WTC11 (cell line): ENCODE results near the gene FAM13A. TPM values are rescaled to one million over a fixed set of nuclear protein-coding genes. Genes with fewer than 3 reads are reported as not detected.

Experiments
- ATAC-seq: fragments of 200-7000 bp; cut with Tn5 transposase; 2 replicates; pipeline ENCODE4 v1.10.0; 2021; ENCODE audit warnings: mild to moderate bottlenecking, moderate library complexity
- CTCF ChIA-PET: fragments of 300-600 bp; sonication (Branson Sonifier 250); formaldehyde crosslinking; loops from one replicate; lab custom pipeline; 2021; ENCODE audit warnings: antibody characterized with exemption; lab: Charles Lee
- POLR2A ChIA-PET: fragments of 350-600 bp; sonication (Branson Sonifier 250); formaldehyde crosslinking; loops from one replicate; lab custom pipeline; 2021; ENCODE audit warnings: antibody characterized with exemption; lab: Charles Lee
- DNase-seq: peaks from one replicate; pipeline ENCODE4 v3.0.0; 2021; ENCODE audit warnings: low spot score
- H3K27ac Mint-ChIP-seq: 2 replicates; pipeline ENCODE4 v1.8.0; 2021; ENCODE audit warnings: mixed read lengths
- H3K27me3 Mint-ChIP-seq: 2 replicates; pipeline ENCODE4 v1.8.0; 2021; ENCODE audit warnings: low read depth, mild to moderate bottlenecking, moderate library complexity, mixed read lengths
- H3K36me3 Mint-ChIP-seq: 2 replicates; pipeline ENCODE4 v1.8.0; 2021; ENCODE audit warnings: mixed read lengths
- H3K4me1 Mint-ChIP-seq: 2 replicates; pipeline ENCODE4 v1.8.0; 2022; ENCODE audit warnings: mixed read lengths
- H3K4me3 Mint-ChIP-seq: 2 replicates; pipeline ENCODE4 v1.8.0; 2021; ENCODE audit warnings: mild to moderate bottlenecking, moderate library complexity, mixed read lengths
- H3K9me3 Mint-ChIP-seq: 2 replicates; pipeline ENCODE4 v1.8.0; 2021; ENCODE audit warnings: mixed read lengths
- E2F4 ChIP-seq: sonication (generic); formaldehyde crosslinking; IDR thresholded peaks from 2 replicates; pipeline ENCODE4 v1.8.1; 2022; ENCODE audit warnings: low read depth, mild to moderate bottlenecking, moderate library complexity, missing genetic modification reagents, borderline replicate concordance
- FOXK1 ChIP-seq: sonication (generic); formaldehyde crosslinking; IDR thresholded peaks from 2 replicates; pipeline ENCODE4 v1.8.0; 2022; ENCODE audit warnings: mild to moderate bottlenecking, moderate library complexity, missing genetic modification reagents
- HMGA2 ChIP-seq: fragments of 250-450 bp; sonication (Bioruptor Pico); IDR thresholded peaks from 2 replicates; pipeline ENCODE4 v1.4.0; 2021; ENCODE audit warnings: mild to moderate bottlenecking, moderate library complexity
- NFYB ChIP-seq: sonication (generic); formaldehyde crosslinking; conservative IDR thresholded peaks from 2 replicates; pipeline ENCODE4 v1.8.0; 2022; ENCODE audit warnings: low read depth, missing genetic modification reagents
- PRDM15 ChIP-seq: sonication (generic); formaldehyde crosslinking; IDR thresholded peaks from 2 replicates; pipeline ENCODE4 v1.8.0; 2022; ENCODE audit warnings: missing genetic modification reagents
- PREB ChIP-seq: sonication (generic); formaldehyde crosslinking; IDR thresholded peaks from 2 replicates; pipeline ENCODE4 v1.8.1; 2022; ENCODE audit warnings: mild to moderate bottlenecking, missing genetic modification reagents, moderate library complexity, borderline replicate concordance
- PRRX2 ChIP-seq: fragments of 250-450 bp; sonication (Bioruptor Pico); IDR thresholded peaks from 2 replicates; pipeline ENCODE4 v1.8.0; 2021; ENCODE audit warnings: mild to moderate bottlenecking
- STAT6 ChIP-seq: sonication (generic); formaldehyde crosslinking; conservative IDR thresholded peaks from 2 replicates; pipeline ENCODE4 v1.8.1; 2023; ENCODE audit warnings: mild to moderate bottlenecking, low read depth, missing genetic modification reagents, moderate library complexity
- TEAD4 ChIP-seq: sonication (generic); formaldehyde crosslinking; IDR thresholded peaks from 2 replicates; pipeline ENCODE4 v1.8.0; 2022; ENCODE audit warnings: mild to moderate bottlenecking, missing genetic modification reagents
- ZBTB21 ChIP-seq: sonication (generic); formaldehyde crosslinking; IDR thresholded peaks from 2 replicates; pipeline ENCODE4 v1.8.1; 2023; ENCODE audit warnings: mild to moderate bottlenecking, missing genetic modification reagents, borderline replicate concordance
- ZNF423 ChIP-seq: fragments of 250-450 bp; sonication (Bioruptor Pico); IDR thresholded peaks from 2 replicates; pipeline ENCODE4 v2.1.2; 2022; ENCODE audit warnings: mild to moderate bottlenecking, moderate library complexity
- total RNA-seq: library from RNA; stranded (reverse); gene quantifications from 3 replicates; pipeline ENCODE4 v1.2.3, GENCODE V29; 2021
- TF ChIP-seq, protein P1 (sequence below): sonication (generic); formaldehyde crosslinking; IDR thresholded peaks from 2 replicates; pipeline ENCODE4 v1.8.0; 2022; ENCODE audit warnings: mild to moderate bottlenecking, missing genetic modification reagents
- TF ChIP-seq, protein P2 (sequence below): sonication (generic); formaldehyde crosslinking; IDR thresholded peaks from 2 replicates; pipeline ENCODE4 v1.8.1; 2023; ENCODE audit warnings: mild to moderate bottlenecking, missing genetic modification reagents

Gene FAM13A
- total RNA-seq, 1 experiment from 2014 or later, result 14.6 TPM

GRCh38 chr4:88743696-88744095 lies 313.3 kb downstream of the FAM13A start (continued):
- TF ChIP-seq PREB (CRISPR knock-in tag), result no peak

DNA sequence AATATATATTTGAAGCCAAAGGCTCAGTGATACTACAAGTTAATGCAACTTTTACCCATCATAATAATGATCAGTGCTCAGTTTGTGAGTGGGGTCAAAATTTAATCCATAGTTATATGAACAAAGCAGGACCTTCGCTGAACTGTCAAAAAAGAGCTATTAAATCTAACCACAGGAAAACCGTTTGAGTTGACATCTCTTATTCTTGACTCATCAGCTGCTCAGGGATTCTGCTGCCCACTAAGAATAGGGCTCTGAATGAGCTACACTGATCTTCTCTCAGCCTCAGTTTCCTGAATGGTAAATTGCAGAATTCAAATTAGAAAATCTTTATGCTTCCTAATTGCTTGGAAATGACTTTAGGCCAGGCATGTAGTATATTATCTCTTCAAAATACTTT lies 314.4 kb downstream of the FAM13A start:
- Mint-ChIP-seq H3K27ac (no peak overlapping the region), H3K4me1 (peaks cover 28% of the 10 kb centered on the region)

More for the DNA sequence above, 314.4 kb downstream of the FAM13A start:
- Mint-ChIP-seq H3K36me3 (peaks cover 23% of the 10 kb centered on the region), H3K27me3 (no peaks in the 10 kb centered on the region), H3K4me3 (no peak overlapping the region), H3K9me3 (no peaks in the 10 kb centered on the region)
- ChIA-PET CTCF (interaction anchor here (0.5 kb wide), 1 partner anchor 49 kb away, joined by 3 read pairs; no protein-coding TSS in a partner anchor), POLR2A (no interaction called here)
- ATAC-seq (no peak), DNase-seq (no peak)
- no peak for TF ChIP-seq ZNF423 (CRISPR knock-in tag)
- TF ChIP-seq, protein P1, sequence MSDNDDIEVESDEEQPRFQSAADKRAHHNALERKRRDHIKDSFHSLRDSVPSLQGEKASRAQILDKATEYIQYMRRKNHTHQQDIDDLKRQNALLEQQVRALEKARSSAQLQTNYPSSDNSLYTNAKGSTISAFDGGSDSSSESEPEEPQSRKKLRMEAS (CRISPR knock-in tag), result no peak
- TF ChIP-seq HMGA2, result no peak
- TF ChIP-seq, protein P2, sequence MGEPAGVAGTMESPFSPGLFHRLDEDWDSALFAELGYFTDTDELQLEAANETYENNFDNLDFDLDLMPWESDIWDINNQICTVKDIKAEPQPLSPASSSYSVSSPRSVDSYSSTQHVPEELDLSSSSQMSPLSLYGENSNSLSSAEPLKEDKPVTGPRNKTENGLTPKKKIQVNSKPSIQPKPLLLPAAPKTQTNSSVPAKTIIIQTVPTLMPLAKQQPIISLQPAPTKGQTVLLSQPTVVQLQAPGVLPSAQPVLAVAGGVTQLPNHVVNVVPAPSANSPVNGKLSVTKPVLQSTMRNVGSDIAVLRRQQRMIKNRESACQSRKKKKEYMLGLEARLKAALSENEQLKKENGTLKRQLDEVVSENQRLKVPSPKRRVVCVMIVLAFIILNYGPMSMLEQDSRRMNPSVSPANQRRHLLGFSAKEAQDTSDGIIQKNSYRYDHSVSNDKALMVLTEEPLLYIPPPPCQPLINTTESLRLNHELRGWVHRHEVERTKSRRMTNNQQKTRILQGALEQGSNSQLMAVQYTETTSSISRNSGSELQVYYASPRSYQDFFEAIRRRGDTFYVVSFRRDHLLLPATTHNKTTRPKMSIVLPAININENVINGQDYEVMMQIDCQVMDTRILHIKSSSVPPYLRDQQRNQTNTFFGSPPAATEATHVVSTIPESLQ (CRISPR knock-in tag), result no peak
- no peak for TF ChIP-seq PRRX2 (CRISPR knock-in tag)
- no peak for TF ChIP-seq TEAD4 (CRISPR knock-in tag)
- no peak for TF ChIP-seq NFYB (CRISPR knock-in tag)
- TF ChIP-seq ZBTB21, result no peak
- no peak for TF ChIP-seq FOXK1 (CRISPR knock-in tag)
- TF ChIP-seq E2F4 (CRISPR knock-in tag), result no peak
- TF ChIP-seq PRDM15 (CRISPR knock-in tag), result no peak
- TF ChIP-seq STAT6 (CRISPR knock-in tag), result no peak
